Left forelimb (tissue), 1 donor: Measurements from ENCODE around the gene SCAPER.
"Not testable (repeated sequence)": the region's sequence is repeated elsewhere in the genome, so short reads cannot be mapped to it uniquely, and the experiment has no call there.

Experiments used
- DNase-seq: peaks from one replicate; pipeline ENCODE4 v3.0.0-alpha.2; 2018; ENCODE audit warnings: low spot score

Gene SCAPER

GRCh38 chr15:76572983-76573314 is 332.2 kb downstream of the SCAPER start:
- no peak for DNase-seq

DNA sequence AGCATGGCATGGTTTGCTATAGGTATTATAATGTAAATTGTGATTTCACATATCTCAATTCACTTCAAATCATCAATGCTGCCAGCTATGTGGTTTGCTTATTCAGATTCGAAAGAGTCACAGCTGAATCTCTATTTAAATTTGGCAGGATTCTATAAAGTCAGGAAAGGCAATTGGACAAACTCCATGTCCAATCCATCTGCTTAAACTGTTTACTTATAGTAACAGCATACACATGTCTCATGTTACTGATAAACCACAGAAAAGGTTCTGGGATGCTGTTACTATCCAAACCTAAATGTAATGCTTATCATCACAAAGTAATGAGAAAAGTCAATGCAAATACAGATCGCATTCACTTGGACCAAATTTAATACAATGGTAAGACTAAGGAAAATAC is 338.9 kb downstream of the SCAPER start:
- no peak for DNase-seq

GRCh38 chr15:76565366-76565765 is 339.8 kb downstream of the SCAPER start:
- DNase-seq = no peak

DNA sequence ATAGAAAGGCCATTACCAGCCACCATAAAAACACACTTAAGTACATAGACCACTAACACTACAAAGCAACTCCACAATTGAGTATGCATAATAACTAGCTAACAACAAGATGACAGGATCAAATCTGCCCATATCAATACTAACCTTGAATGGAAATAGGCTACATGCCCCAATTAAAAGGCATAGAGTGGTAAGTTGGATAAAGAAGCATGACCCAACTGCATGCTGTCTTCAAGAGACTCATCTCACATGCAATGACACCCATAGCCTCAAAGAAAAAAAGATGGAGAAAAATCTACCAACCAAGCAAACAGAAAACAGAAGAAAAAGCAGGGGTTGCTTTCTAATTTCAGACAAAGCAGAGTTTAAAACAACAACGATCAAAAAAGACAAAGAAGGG is 349.9 kb downstream of the SCAPER start:
- DNase-seq = no peak

- no peak for DNase-seq
These were observed 351.6 kb downstream of the SCAPER start for GRCh38 chr15:76553564-76553963.

GRCh38 chr15:76553102-76553501 is 352.0 kb downstream of the SCAPER start:
- no peak for DNase-seq

DNA sequence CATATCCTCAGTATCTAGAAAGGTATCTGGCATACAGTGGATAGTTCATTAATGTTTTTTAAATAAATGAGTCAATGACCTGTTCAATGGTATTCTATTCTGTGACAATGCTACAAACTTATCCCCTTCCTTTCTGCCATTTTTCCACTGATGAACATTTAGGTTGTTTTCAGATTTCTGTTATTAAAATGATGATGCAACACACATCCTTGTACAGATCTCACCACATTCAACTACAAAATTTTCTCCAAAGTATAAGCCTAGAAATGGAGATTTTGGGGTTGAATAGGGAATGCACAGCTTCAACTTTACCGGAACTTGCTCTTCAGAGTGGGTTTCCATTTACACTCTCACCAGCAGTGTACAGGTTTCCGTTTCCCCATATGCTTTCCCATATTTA is 358.3 kb downstream of the SCAPER start:
- no peak for DNase-seq

DNA sequence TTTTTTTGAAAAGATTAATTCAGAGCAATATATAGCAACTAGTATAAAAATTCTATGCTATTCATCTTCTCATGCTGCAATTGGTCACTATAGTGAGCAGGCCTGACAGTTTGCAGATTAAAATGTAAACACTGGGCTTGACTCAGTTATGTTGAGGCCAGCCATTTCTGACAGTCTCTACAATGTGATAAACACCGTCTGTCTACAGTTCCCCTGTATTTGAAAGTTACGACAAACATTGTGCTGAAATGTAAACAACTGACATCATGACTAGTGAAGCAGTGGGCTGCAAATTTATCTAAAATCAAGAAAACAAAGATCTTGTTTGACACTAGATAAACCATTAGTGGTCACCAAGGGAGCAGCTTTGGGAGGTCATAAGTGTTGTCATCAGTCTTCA is 371.1 kb downstream of the SCAPER start:
- no peak for DNase-seq

GRCh38 chr15:76533060-76533820 is 371.9 kb downstream of the SCAPER start:
- no peak for DNase-seq

DNA sequence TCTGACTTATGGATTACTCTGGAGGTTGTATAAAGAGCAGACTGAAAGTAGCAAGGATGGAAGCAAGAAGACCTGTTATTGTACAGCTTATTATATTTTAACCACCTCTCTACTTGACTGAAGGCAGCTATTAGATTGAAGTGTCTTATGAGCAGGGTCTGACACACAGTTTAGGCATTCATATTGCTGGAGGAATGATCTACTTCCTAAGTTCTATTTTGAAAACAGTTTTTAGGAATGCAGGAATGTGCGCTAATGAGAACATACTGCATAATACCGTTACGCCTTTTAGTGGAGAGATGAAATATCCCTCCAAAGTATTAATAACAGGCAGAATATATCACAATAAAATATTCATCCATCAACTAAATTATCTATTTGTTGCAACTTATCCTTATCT is 375.2 kb downstream of the SCAPER start:
- no peak for DNase-seq

DNA sequence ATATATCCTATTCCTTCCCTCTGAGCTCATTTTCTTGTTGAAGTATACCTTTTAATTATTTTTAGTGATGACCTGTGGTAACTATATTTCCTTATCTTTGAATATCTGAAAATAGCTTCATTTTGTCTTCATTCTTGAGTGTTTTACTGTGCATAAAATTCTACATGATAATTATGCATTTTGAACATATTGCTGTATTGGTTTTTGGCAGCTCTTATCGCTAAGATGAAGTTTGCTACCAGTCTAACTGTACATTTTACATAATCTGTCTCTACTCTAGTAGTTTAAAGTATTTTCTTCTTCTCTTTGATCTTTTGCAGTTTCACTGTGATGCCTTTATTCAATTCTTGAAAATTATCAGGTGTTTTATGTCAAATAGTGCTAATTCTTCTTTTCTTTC is 379.0 kb downstream of the SCAPER start:
- no peak for DNase-seq

DNA sequence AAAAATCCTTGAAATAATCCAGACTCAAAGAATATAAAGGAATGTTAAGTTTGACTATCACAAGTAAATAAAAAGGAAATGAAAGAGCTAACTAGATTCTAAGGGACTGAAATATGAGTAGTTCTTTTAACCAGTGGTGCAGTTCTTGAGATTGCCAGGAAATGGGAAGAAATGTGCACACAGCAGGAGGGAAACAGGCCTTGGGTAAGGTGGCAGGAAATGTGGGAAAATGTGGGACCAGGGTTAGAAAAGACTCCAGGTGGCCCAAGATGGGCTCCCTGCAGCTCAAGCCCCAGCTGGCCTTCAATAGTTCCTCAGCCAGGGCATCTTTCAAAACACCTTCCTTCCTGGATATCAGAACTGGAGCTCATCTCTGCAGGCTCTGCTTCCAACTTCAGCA is 387.2 kb downstream of the SCAPER start:
- DNase-seq = no peak

- no peak for DNase-seq
These were observed 390.9 kb downstream of the SCAPER start for GRCh38 chr15:76514282-76514681.

GRCh38 chr15:76512971-76513370 is 392.2 kb downstream of the SCAPER start:
- DNase-seq = no peak

GRCh38 chr15:76510663-76511062 is 394.5 kb downstream of the SCAPER start:
- not testable (repeated sequence) for DNase-seq

- DNase-seq = no peak
These were observed 401.3 kb downstream of the SCAPER start for GRCh38 chr15:76503804-76504203.

DNA sequence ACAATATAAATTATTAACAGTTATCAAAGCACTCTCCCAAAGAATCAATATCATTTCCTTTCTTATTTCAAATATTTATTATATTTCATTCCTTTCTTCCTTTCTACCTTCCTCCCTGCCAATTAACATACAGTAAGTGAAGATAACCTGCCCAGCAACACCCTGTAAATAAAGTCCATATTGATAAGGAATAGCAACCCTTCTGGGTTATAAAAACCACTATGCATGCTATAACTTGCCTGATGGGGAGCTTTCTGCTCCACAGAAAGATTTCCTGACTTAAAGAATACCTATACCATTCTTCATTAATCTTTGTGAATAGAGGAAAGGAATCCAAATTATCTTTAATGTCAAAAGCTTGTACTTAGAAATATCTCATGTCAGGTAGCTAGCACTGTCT is 402.0 kb downstream of the SCAPER start:
- no peak for DNase-seq

DNA sequence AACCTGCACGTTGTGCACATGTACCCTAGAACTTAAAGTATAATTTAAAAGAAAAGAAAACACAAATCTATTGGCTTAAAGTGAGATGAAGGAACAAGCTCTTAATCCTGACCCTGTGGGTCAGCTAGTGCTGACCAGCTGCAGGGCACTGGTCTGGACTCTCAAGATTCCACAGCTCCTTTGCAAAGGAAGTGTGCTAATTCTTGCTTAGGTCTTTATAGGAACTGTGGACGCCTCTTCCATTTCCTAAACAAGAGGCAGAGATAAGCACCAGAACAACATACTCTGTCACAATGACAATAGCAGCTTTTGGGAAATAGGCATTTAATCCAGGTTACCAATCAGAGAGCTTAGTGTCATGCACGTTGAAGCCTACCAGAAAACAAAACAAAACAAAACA is 402.5 kb downstream of the SCAPER start:
- no peak for DNase-seq

- not testable (repeated sequence) for DNase-seq
These were observed 403.0 kb downstream of the SCAPER start for GRCh38 chr15:76502185-76502584.

DNA sequence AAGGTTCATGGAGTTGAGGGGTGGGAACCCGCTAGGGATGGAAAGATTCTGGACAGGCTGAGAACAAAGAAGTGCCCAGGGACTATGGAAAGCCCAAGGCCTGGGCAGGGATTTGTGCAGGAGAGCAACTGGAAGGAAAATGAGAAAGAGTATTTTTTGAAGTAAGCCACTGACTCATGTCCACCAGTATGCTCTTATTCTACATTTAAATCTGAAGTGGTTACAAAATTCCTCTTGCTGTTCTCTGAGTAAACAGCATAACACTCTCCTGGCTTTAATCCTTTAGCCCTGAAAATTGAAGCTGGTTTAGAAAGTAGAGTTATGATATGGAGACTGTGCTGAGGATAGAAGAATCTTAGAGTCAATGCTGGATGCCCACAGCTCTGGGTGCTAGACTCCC is 403.4 kb downstream of the SCAPER start:
- DNase-seq = no peak

GRCh38 chr15:76501011-76501410 is 404.1 kb downstream of the SCAPER start:
- DNase-seq = no peak

DNA sequence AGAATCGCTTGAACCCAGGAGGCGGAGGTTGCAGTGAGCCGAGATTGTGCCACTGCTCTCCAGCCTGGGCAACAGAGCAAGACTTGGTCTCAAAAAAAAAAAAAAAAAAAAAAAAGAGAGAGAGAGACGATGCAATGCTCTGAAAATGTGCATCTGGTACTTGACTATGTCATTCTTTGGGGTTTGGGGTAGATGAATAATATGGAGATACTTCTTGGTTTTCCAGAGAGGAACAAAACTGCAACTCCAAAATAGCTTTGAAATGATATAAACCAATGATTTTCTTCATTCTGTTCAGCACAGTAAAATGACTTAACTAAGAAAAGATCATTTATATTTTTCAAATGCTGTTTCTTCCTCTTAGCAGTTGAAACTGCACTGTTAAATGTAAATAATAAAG is 409.7 kb downstream of the SCAPER start:
- no peak for DNase-seq

DNA sequence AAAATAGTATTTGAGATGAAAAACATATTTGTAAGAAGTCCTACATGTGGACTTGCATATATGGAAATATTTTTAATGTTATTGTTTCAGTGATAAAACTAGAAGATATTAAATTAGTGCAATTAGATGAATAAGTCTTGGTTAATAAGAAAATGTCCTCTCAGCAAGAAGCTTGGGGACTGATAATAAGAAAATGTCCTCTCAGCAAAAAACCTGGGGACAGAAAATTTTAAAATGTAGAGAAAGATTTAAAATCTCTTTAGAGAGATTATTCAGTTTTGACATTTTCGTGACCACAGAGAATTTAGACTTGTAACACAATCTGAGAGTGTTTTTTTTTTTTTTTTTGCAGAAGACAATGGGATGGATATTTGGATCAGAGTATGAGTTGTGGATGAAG is 412.6 kb downstream of the SCAPER start:
- DNase-seq = no peak

DNA sequence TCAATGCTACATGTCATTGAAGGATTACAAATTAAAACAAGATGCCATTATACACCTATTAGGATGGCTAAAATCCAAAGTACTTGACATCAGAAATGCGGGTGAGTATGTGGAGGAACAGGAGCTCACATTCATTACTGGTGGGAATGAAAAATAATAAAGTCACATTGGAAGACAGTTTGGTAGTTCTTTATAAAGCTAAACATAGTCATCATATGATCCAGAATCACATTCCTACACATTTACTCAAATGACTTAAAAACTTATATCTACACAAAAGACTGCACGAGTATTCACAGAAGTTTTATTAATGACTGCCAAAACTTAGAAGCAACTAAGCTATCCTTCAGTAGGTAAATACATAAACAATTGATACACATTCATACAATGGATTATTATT is 421.4 kb downstream of the SCAPER start:
- no peak for DNase-seq

GRCh38 chr15:76483018-76483417 is 422.1 kb downstream of the SCAPER start:
- no peak for DNase-seq
